Naive thymus-derived CD4-positive, alpha-beta T cell (primary cell): ENCODE measurements around the gene PMM1. TPM values are rescaled to one million over a fixed set of nuclear protein-coding genes. Genes with fewer than 3 reads are reported as not detected.
A peak's percentile ranks its signal among the peaks of the same experiment; 100 is the strongest.

Experiments used
- ATAC-seq: fragments of 150-1000 bp; cut with Tn5 transposase; 2 replicates; pipeline ENCODE4 v1.10.0; 2021; ENCODE audit warnings: mild to moderate bottlenecking, moderate library complexity
- CTCF ChIA-PET: fragments of 350-600 bp; sonication (Branson Sonifier 250); formaldehyde crosslinking; loops from one replicate; lab custom pipeline; 2021; ENCODE audit warnings: antibody characterized with exemption; lab: Charles Lee
- POLR2A ChIA-PET: fragments of 350-600 bp; sonication (Branson Sonifier 250); formaldehyde crosslinking; loops from one replicate; lab custom pipeline; 2021; ENCODE audit warnings: antibody characterized with exemption, inconsistent platforms; lab: Charles Lee
- DNase-seq, 9 donors: peaks; one replicate each; pipeline versions ENCODE4 v3.0.0 to v3.0.0-alpha.2; 2020 to 2022; ENCODE audit warnings: mixed read lengths in 1 of 9
- H3K27ac ChIP-seq: one replicate; pipeline ENCODE4 v1.7.0; 2013; ENCODE audit warnings: mild to moderate bottlenecking, low read depth, low read length, moderate library complexity
- H3K27me3 ChIP-seq, 2 donors: one replicate each; pipeline ENCODE4 v1.7.0; 2013; ENCODE audit warnings: low read length in 2 of 2, mild to moderate bottlenecking in 2 of 2, moderate library complexity in 2 of 2; ENCODE audit not compliant: control insufficient read depth in 2 of 2, insufficient read depth in 2 of 2
- H3K36me3 ChIP-seq, 3 experiments: 1 replicate in 2 of 3; 2 replicates in 1 of 3; pipeline ENCODE4 v1.7.0; 2013; ENCODE audit warnings: low read length in 3 of 3, mild to moderate bottlenecking in 3 of 3, moderate library complexity in 1 of 3; ENCODE audit not compliant: insufficient read depth in 3 of 3, control insufficient read depth in 2 of 3
- H3K4me1 ChIP-seq, 2 donors: one replicate each; pipeline ENCODE4 v1.7.0; 2013; ENCODE audit warnings: low read length in 2 of 2, mild to moderate bottlenecking in 2 of 2, moderate library complexity in 1 of 2; ENCODE audit not compliant: control insufficient read depth in 2 of 2, insufficient read depth in 2 of 2
- H3K4me3 ChIP-seq: 2 replicates; pipeline ENCODE4 v1.7.0; 2013; ENCODE audit warnings: mild to moderate bottlenecking, low read length
- H3K9me3 ChIP-seq, 3 experiments: 1 replicate in 2 of 3; 2 replicates in 1 of 3; pipeline ENCODE4 v1.7.0; 2013; ENCODE audit warnings: low read length in 3 of 3; ENCODE audit not compliant: control insufficient read depth in 2 of 3
- H3K27ac Mint-ChIP-seq, 9 donors: one replicate each; pipeline ENCODE4 v1.8.0; 2020 to 2022; ENCODE audit warnings: mixed read lengths in 9 of 9, mild to moderate bottlenecking in 8 of 9, moderate library complexity in 5 of 9, inconsistent platforms in 2 of 9
- H3K27me3 Mint-ChIP-seq, 5 donors: one replicate each; pipeline ENCODE4 v1.8.0; 2021 to 2022; ENCODE audit warnings: mixed read lengths in 5 of 5, mild to moderate bottlenecking in 1 of 5
- H3K36me3 Mint-ChIP-seq, 5 donors: one replicate each; pipeline ENCODE4 v1.8.0; 2020 to 2022; ENCODE audit warnings: mixed read lengths in 5 of 5, mild to moderate bottlenecking in 3 of 5, inconsistent platforms in 1 of 5
- H3K4me1 Mint-ChIP-seq, 7 donors: one replicate each; pipeline ENCODE4 v1.8.0; 2020 to 2022; ENCODE audit warnings: mixed read lengths in 7 of 7, mild to moderate bottlenecking in 3 of 7, inconsistent platforms in 1 of 7
- H3K4me3 Mint-ChIP-seq, 10 donors: one replicate each; pipeline ENCODE4 v1.8.0; 2020 to 2022; ENCODE audit warnings: mild to moderate bottlenecking in 10 of 10, mixed read lengths in 10 of 10, moderate library complexity in 6 of 10, inconsistent platforms in 2 of 10
- H3K9me3 Mint-ChIP-seq, 11 donors: one replicate each; pipeline ENCODE4 v1.8.0; 2020 to 2022; ENCODE audit warnings: mixed read lengths in 11 of 11, mild to moderate bottlenecking in 4 of 11, inconsistent platforms in 1 of 11, moderate library complexity in 1 of 11
- intact Hi-C, 2 donors: fragments of 100-400 bp; cut with micrococcal nuclease; formaldehyde crosslinking; loops; one replicate each; pipeline ENCODE4 v1.15.1; 2023
- polyA plus RNA-seq, 2 donors: library from polyadenylated mRNA; unstranded; fragments of 300-500 nt; fragmentation: Illumina TruSeq; gene quantifications; one replicate each; pipeline ENCODE4 v1.2.3, GENCODE V29; 2021
- total RNA-seq, 6 experiments: library from RNA in 5 of 6; stranded (reverse) in 5 of 6; gene quantifications; 1 replicate in 5 of 6; 2 replicates in 1 of 6; pipeline ENCODE4 v1.2.3 and lab custom pipeline; 2021 to 2026

The PMM1 gene
- total and polyA plus RNA-seq, 7 experiments from 2014 or later: 22.5 to 42.8 (median 30.0) TPM

DNA sequence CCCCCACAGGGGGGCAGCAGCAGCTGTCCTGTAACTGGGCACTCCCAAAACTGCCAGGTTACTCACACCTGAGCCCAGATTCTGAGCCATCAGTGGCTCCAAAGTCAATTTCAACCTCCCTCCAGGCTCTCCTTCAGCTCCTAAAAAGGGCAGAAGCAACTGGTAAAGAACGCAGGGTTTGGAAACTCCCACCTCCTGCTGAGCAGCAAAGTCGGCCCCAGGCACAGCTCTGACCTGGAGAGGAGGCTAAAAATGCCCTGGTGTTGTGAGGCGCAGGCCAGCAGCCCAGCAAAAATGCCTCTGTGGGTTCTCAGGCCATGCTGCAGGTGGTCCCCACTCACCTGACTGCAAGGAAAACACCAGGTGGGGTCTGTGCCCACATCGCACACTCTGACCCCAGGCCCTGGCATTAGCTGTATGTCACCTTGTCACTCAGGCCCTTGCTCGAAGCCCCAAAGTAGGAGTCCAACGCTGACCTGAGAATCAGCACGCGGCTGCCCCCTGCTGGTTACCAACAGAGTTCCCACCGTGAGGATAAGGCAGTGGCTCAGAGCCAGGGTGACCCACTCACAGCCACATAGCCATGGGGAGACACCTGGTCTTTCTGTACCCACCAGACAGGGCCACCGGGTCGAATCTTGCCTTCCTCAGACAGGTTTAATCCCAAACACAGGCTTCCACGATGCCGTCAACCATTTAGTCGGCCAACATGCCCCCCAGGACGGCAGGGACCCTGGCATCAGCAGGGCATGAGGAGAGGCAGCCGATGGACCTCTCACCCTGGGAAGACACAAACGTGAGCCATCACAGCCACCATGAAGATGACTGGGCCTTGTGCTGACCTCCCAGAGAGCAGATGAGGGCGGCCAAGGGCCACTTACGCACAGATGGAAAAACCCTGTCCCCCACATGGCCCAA lies 56.5 kb downstream of the PMM1 start:
- Mint-ChIP-seq H3K36me3 (peaks cover 0 to 12% (median 5%) of the 10 kb centered on the region in 5 donors), H3K4me3 (no peak overlapping the region), H3K27ac (peak overlapping the region in 6 of 9 donors; percentile 31 to 76 (median 48)), H3K27me3 (no peaks in the 10 kb centered on the region), H3K4me1 (peaks cover 0 to 12% (median 4%) of the 10 kb centered on the region in 7 donors), H3K9me3 (no peaks in the 10 kb centered on the region)
- ATAC-seq (peak; percentile 83), DNase-seq (peak in 8 of 9 donors; percentile 39 to 68 (median 46))
- peak overlapping the region; percentile 42 for H3K27ac ChIP-seq
- ChIA-PET POLR2A (no interaction called here), CTCF (interaction anchor here (1.2 to 1.3 kb wide), 2 partner anchors 129 to 612 kb away, joined by 3 to 10 read pairs; no protein-coding TSS in a partner anchor)
- peaks cover 0 to 64% (median 0%) of the 10 kb centered on the region in 3 experiments for H3K36me3 ChIP-seq
- intact Hi-C loops: loop anchor here in 1 of 2 donors (1.0 kb wide), 1 partner anchor 130 kb away; no protein-coding TSS in a partner anchor
- H3K4me1 ChIP-seq: no peaks in the 10 kb centered on the region
- H3K27me3 ChIP-seq: no peaks in the 10 kb centered on the region
- no peak overlapping the region for H3K4me3 ChIP-seq
- no peaks in the 10 kb centered on the region for H3K9me3 ChIP-seq

DNA sequence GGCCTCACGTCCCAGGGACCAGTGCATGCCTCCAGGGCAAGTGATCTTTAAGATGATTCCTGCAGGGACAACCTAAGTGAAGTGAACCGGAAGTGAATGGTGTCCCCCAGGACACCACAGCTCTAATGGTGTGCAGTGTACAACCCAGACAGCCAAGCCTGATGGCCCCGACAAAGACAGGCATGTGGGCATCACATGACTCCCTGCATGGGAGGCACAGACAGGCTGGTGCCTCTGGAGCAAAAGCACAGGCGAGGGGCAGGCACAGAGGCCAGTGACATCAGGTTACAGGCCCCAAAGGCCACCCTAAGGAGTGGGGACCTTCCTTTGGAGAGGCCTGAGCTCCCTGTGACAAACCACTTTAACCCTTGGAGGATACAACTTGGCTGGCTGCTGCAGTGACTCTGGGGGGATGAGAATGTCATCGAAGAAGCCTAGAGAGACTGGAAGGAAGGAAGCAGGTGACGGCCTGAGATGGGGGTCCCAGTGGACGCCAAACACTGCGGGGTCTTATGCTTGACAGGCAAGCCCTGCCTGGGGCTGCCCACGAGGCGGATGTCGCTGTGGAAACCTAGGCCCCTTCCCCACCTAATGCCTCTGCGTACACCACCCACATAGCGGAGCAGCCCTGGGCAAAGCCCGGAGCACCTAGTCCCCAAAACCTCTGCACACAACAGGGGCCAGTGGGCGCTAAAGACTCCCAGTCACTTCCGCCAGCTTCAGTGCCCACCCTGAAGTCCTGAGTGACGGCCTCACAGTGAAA lies 57.7 kb downstream of the PMM1 start:
- Mint-ChIP-seq H3K36me3 (peaks cover 0 to 12% (median 5%) of the 10 kb centered on the region in 5 donors), H3K27me3 (no peaks in the 10 kb centered on the region), H3K9me3 (no peaks in the 10 kb centered on the region), H3K27ac (peak overlapping the region in 1 of 9 donors; percentile 77), H3K4me1 (peaks cover 0 to 12% (median 4%) of the 10 kb centered on the region in 7 donors), H3K4me3 (no peak overlapping the region)
- intact Hi-C loops: no loop called here
- Histone ChIP-seq H3K27me3 (no peaks in the 10 kb centered on the region), H3K27ac (no peak overlapping the region), H3K4me3 (no peak overlapping the region), H3K36me3 (peaks cover 0 to 70% (median 2%) of the 10 kb centered on the region in 3 experiments), H3K4me1 (no peaks in the 10 kb centered on the region), H3K9me3 (no peaks in the 10 kb centered on the region)
- ChIA-PET POLR2A (interaction anchor here (0.7 kb wide), 1 partner anchor 120 kb away, joined by 3 read pairs; no protein-coding TSS in a partner anchor), CTCF (interaction anchor here (0.6 to 1.2 kb wide), 2 partner anchors 20 to 610 kb away, joined by 3 read pairs; no protein-coding TSS in a partner anchor)
- DNase-seq (no peak), ATAC-seq (no peak)

DNA sequence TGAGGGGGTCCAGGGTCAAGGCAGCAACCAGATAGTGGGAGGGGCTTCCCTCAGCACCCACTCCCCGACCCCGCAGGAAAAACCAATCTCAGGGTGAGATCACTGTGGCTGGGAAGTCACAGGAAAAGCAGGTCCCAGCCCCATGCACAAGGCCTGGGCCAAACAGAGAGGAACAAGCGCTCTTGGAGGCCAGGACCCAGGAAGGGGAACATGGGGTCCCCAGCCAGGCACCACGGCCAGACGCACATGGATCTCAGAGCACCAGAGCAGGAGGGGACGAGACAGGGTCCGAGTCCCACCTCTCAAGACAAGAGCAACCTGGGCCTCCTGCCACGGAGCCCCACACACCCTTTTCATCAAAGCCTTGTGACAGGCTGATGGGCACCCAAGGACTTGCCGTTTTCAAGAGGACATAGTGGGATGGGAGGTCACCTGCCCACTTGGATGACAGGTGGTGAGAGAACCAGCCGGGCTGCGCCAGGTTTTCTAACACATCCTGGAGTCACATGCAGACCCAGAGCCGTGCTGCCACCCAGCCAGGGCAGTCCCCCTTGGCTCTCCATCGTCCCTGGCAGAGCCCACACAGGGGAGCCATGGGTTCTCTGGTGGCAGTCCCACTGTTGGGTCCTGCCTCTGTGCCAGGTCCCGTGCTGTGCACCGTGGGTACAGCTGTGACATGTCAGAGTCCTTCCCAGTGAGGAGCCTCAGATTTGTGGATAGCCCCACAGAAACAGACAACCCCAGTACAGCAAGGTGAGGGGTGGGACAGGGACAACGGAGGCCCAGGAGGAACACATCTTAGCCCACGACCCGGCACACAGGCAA lies 58.5 kb downstream of the PMM1 start:
- ChIA-PET CTCF (interaction anchor here (0.7 kb wide), 1 partner anchor 62 kb away, joined by 3 read pairs; the partner anchor contains the start of genes ACO2 and PHF5A), POLR2A (interaction anchor here (0.6 to 0.7 kb wide), 2 partner anchors 33 to 119 kb away, joined by 3 read pairs; no protein-coding TSS in a partner anchor)
- Histone ChIP-seq H3K27ac (no peak overlapping the region), H3K4me1 (no peaks in the 10 kb centered on the region), H3K36me3 (peaks cover 0 to 78% (median 3%) of the 10 kb centered on the region in 3 experiments), H3K9me3 (no peaks in the 10 kb centered on the region), H3K27me3 (no peaks in the 10 kb centered on the region), H3K4me3 (no peak overlapping the region)
- no peaks in the 10 kb centered on the region for H3K9me3 Mint-ChIP-seq
- H3K27me3 Mint-ChIP-seq: no peaks in the 10 kb centered on the region
- no peak overlapping the region for H3K4me3 Mint-ChIP-seq
- peaks cover 0 to 12% (median 9%) of the 10 kb centered on the region in 7 donors for H3K4me1 Mint-ChIP-seq
- DNase-seq (no peak), ATAC-seq (no peak)
- intact Hi-C loops: no loop called here
- peak overlapping the region in 1 of 9 donors; percentile 77 for H3K27ac Mint-ChIP-seq
- peaks cover 0 to 12% (median 5%) of the 10 kb centered on the region in 5 donors for H3K36me3 Mint-ChIP-seq

DNA sequence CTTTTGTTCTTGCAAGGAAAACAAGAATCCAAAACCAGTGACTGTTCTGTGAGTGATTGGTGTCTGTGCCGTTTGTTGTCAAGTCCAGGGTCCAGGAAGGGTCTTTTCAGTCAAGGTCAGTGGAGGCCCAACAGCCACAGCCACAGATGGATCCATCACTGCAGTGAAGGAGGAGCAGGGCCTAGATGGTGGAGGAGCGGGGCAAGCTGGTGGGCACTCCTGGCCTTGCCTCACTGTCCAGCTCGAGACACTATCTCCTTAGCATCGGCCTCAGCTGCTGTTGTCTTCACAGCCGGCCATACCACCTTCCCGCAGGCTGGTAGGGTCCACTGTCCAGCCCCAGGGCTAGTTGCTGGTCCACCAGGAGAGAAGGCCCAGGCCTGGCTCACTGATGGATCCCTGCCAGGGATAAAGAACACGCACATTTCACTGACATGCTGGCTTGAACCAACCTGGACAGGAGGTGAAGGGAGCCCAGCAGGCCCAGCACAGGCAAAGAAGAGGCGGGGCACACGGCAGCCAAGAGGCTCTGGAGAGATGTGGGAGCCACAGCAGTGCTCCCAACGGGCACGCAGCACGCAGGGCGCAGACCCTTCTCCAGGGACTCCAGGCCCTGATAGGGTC lies 60.6 kb downstream of the PMM1 start:
- no peaks in the 10 kb centered on the region for H3K9me3 Mint-ChIP-seq
- CTCF ChIA-PET: interaction anchor here (1.5 kb wide), 1 partner anchor 127 kb away, joined by 3 read pairs; no protein-coding TSS in a partner anchor
- H3K4me1 ChIP-seq: peaks cover 10 to 11% of the 10 kb centered on the region in 2 donors
- no peak for DNase-seq
- ATAC-seq: no peak
- peak overlapping the region in 3 of 9 donors; percentile 51 to 86 (median 53) for H3K27ac Mint-ChIP-seq
- H3K36me3 Mint-ChIP-seq: peaks cover 0 to 10% (median 5%) of the 10 kb centered on the region in 5 donors
- no peaks in the 10 kb centered on the region for H3K27me3 Mint-ChIP-seq
- no peak overlapping the region for H3K4me3 ChIP-seq
- POLR2A ChIA-PET: no interaction called here
- no peaks in the 10 kb centered on the region for H3K9me3 ChIP-seq
- no peak overlapping the region for H3K4me3 Mint-ChIP-seq
- no peak overlapping the region for H3K27ac ChIP-seq
- H3K4me1 Mint-ChIP-seq: peaks cover 0 to 20% (median 17%) of the 10 kb centered on the region in 7 donors
- intact Hi-C loops: loop anchor here in 1 of 2 donors (10.0 kb wide), 1 partner anchor 604 kb away; no protein-coding TSS in a partner anchor
- peaks cover 0 to 79% (median 3%) of the 10 kb centered on the region in 3 experiments for H3K36me3 ChIP-seq
- H3K27me3 ChIP-seq: no peaks in the 10 kb centered on the region

- H3K4me1 ChIP-seq: peaks cover 10 to 16% of the 10 kb centered on the region in 2 donors
- peak overlapping the region in 4 of 9 donors; percentile 5 to 68 (median 52) for H3K27ac Mint-ChIP-seq
- H3K4me3 ChIP-seq: no peak overlapping the region
- H3K4me3 Mint-ChIP-seq: no peak overlapping the region
- peaks cover 0 to 25% (median 17%) of the 10 kb centered on the region in 7 donors for H3K4me1 Mint-ChIP-seq
- H3K27me3 Mint-ChIP-seq: no peaks in the 10 kb centered on the region
- peaks cover 0 to 10% (median 5%) of the 10 kb centered on the region in 5 donors for H3K36me3 Mint-ChIP-seq
- no peak for DNase-seq
- ChIA-PET POLR2A (interaction anchor here (0.6 kb wide), 1 partner anchor 125 kb away, joined by 3 read pairs; no protein-coding TSS in a partner anchor), CTCF (interaction anchor here (0.9 to 5.2 kb wide), 3 partner anchors 12 to 126 kb away, joined by 3 to 77 read pairs (median 4); no protein-coding TSS in a partner anchor)
- intact Hi-C loops: loop anchor here in 1 of 2 donors (10.0 kb wide), 1 partner anchor 603 kb away; no protein-coding TSS in a partner anchor
- H3K9me3 ChIP-seq: no peaks in the 10 kb centered on the region
- H3K27me3 ChIP-seq: no peaks in the 10 kb centered on the region
- H3K36me3 ChIP-seq: peaks cover 0 to 85% (median 3%) of the 10 kb centered on the region in 3 experiments
- H3K9me3 Mint-ChIP-seq: no peaks in the 10 kb centered on the region
- no peak overlapping the region for H3K27ac ChIP-seq
- ATAC-seq: no peak
Observed at GRCh38 chr22:41528132-41528766, 61.4 kb downstream of the PMM1 start.
